ENCODE measurements around the gene CFAP299.

Gene CFAP299

DNA sequence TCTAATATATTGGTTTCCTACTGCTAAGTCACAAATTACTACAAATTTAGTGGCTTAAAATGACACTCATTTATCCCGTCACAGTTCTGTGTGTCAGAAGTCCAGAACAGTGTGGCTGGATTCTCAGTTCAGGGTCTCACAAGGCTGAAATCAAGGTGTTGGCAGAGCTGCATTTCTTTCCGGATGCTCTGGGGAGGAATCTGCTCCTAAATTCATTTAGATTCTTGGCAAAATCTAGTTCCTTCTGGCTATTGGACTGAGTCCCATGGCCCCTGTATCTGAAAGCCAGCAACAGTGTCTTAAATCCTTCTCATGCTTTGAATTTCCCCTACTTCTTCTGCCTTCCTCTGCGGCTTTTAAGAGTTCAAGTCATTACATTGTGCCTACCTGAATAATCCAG, 591.9 kb downstream of the CFAP299 start:
- no peak for DNase-seq (ENCODE audit: low spot score)

- no peak for DNase-seq (ENCODE audit: low spot score)
Measured at GRCh38 chr4:80931631-80932081, 596.1 kb downstream of the CFAP299 start.

DNA sequence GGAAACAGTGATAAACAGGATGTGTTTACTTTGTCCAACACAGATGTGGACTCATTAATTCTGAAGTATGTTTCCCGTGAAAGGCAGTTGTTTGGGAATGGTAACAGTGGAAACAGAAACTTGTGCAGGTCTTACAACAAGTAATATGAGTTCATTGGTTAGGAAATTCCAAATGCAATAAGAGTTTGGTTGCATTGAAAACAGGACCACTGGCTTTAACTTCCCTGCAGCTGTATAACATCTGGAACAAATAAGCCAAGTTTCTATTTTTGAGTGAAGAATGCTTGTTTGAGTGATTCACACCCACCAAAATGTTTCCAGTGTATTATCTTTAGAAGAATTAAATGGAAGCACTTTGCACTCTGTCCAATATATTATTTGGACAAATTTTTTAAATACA, 612.6 kb downstream of the CFAP299 start:
- no peak for DNase-seq (ENCODE audit: low spot score)

DNA sequence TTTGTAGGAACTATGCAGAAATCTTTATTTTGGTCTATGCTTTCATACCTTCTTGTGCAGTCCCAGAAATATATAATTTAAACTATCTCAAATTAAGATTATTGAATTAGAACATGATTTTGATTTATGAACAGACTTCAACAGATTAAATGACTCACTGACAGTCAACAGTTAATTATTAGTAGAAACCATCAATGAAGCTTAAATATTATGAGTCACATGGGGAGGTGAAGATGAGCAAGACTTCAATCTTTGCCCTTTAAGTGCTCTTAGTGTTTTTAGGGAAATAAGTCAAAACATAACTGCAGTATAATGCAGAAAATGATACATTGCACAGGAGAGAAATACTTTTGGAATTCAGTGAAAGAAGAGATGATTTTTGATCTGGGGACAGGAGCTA, 613.5 kb downstream of the CFAP299 start:
- no peak for DNase-seq (ENCODE audit: low spot score)

DNA sequence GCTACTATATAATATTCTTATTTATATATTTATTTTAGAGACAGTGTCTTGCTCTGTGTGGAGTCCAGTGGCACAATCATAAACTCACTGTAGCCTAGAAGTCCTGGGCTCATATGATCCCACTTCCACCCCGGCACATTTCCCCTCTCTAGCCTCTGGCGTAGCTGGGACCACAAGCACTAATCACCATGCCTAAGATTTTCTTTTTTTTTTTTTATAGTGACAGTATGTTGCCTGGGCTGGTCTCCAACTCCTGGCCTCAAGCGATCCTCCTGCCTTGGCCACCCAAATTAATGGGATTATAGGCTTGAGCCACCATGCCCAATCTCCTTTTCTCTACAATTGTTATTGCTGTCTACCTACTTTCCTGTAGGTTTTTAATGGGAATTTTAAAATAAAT, 620.9 kb downstream of the CFAP299 start:
- DNase-seq (ENCODE audit: low spot score) = no peak

DNA sequence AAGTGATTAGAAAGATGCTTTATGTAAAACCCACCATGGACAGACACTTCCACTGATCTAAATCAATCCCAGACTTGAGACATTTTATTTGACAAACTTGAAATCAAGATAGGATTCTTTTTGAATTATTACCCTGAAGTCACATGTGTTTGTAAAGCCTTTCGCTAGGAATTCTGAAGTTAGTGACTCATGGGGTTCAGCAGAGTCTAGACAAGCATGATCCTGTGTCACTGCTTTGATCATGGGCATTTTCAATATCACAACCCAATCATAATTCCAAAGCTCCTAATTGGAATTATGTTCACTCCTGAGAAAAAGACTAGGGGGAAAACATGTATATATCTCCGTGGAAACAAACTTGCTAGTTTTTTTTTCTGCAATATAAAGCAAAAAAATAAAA, 627.5 kb downstream of the CFAP299 start:
- no peak for DNase-seq (ENCODE audit: low spot score)

DNA sequence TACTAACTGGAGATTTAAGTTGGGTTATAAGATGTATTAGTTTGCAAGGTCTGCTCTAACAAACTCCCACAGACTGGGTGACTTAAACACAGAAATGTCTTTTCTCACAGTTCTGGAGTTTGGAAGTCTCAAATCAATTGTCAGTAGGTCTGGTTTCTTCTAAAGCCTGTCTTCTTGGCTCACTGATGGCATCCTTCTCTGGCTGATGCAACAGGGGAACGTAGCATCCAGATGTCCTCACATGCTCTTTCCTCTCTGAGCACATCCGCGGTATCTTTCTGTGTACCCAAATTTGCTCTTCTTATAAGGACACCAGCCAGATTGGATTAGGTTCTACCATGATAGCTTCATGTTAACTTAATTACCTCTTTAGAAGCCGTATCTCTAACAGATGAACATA, 631.8 kb downstream of the CFAP299 start:
- DNase-seq (ENCODE audit: low spot score) = no peak

- DNase-seq (ENCODE audit: low spot score) = no peak
Measured at GRCh38 chr4:80980239-80980638, 644.7 kb downstream of the CFAP299 start.

DNA sequence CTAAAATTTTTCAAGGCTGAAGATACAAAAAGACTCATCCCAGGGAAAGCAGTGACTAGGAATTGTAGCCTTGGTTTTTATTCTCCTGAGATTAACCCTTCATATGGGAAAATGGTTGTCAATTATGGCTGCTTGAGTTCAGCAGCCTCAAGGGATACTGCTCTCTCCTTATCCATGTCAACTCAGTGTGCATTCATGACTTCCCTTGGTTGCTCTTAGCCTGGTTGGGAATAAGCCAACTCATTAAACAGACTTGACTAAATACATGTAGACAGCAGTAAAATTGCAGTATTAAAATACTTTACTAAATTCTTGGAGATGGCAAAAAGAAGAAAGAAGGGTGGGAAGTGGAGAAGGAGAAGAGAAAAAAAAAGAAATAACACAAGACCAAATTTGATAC, 650.5 kb downstream of the CFAP299 start:
- no peak for DNase-seq (ENCODE audit: low spot score)

DNA sequence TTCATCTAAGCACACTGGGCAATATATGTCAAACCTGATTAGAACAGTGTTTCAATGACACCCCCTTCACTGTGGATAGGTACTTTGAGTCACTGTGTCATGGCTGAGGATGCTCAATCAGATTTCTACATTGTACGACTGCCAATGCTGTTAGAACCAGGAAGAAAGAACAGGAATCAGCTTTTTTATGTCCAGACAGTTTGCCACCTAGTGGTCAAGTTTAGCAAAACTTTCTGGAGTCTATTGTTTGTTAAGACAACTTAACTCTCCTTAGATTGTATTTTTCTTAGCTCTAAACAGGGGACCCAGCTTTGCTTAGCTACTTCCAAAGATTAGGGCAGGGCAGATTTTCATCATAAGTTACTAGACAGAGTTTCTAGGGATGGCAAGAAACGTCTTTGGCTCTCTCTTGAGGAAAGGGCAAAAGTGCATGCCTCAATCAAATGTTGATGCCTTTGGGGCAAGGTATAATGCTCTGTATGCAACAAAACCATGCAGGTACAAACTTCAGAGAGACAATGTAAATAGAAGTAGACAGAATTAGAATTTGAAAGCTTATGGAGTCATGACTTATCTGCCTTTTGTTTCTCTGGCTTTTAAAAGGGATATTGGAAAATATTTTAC, 654.5 kb downstream of the CFAP299 start:
- DNase-seq (ENCODE audit: low spot score) = peak; percentile 52

GRCh38 chr4:80990851-80991250, 655.3 kb downstream of the CFAP299 start:
- no peak for DNase-seq (ENCODE audit: low spot score)

DNA sequence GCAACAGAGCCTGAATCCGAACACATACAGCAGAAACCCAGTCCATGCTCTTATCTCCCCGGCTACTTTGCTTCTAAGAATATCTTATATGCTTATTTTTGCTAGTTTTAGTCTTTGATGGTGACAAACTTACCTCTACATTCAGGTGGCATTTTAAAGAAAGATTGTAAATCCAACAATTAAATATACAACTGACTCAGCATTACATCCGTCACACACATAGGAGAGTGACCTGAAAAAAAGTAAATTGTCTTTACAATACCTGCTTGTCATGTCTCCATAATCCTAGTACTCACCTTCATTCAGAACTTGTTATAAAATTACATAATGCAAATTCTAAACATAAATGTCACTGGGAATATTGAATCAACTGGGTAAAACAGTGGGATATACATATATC, 664.4 kb downstream of the CFAP299 start:
- DNase-seq (ENCODE audit: low spot score) = no peak

GRCh38 chr4:81003597-81004111, 668.1 kb downstream of the CFAP299 start:
- no peak for DNase-seq (ENCODE audit: low spot score)

- no peak for DNase-seq (ENCODE audit: low spot score)
Measured at GRCh38 chr4:81007417-81007816, 671.9 kb downstream of the CFAP299 start.
